RKO (cell line): ENCODE data around the gene ATCAY.
A peak's percentile ranks its signal among the peaks of the same experiment; 100 is the strongest.
"Not testable (repeated sequence)": the region's sequence is repeated elsewhere in the genome, so short reads cannot be mapped to it uniquely, and the experiment has no call there.

Experiments used
- DNase-seq: peaks from one replicate; pipeline ENCODE4 v3.0.0-alpha.2; 2016; ENCODE audit warnings: low spot score

Gene ATCAY

GRCh38 chr19:3949997-3950859 lies 69.7 kb downstream of the ATCAY start:
- no peak for DNase-seq

GRCh38 chr19:3950871-3951861 lies 70.7 kb downstream of the ATCAY start:
- no peak for DNase-seq

GRCh38 chr19:3952755-3953276 lies 72.3 kb downstream of the ATCAY start:
- not testable (repeated sequence) for DNase-seq

- no peak for DNase-seq
Measured at GRCh38 chr19:3954107-3954506, 73.6 kb downstream of the ATCAY start.

GRCh38 chr19:3955276-3955675 lies 74.8 kb downstream of the ATCAY start:
- DNase-seq: not testable (repeated sequence)

- DNase-seq: no peak
Measured at GRCh38 chr19:3955688-3956087, 75.2 kb downstream of the ATCAY start.

- no peak for DNase-seq
Measured at GRCh38 chr19:3958836-3959765, 78.6 kb downstream of the ATCAY start.

- DNase-seq: no peak
Measured at GRCh38 chr19:3959766-3960131, 79.3 kb downstream of the ATCAY start.

- DNase-seq: no peak
Measured at GRCh38 chr19:3961007-3961406, 80.5 kb downstream of the ATCAY start.

GRCh38 chr19:3963458-3964255 lies 83.2 kb downstream of the ATCAY start:
- no peak for DNase-seq

- DNase-seq: no peak
Measured at GRCh38 chr19:3964256-3965194, 84.0 kb downstream of the ATCAY start.

GRCh38 chr19:3966051-3967017 lies 85.8 kb downstream of the ATCAY start:
- DNase-seq: no peak

- DNase-seq: not testable (repeated sequence)
Measured at GRCh38 chr19:3967983-3968382, 87.5 kb downstream of the ATCAY start.

- peak; percentile 99 for DNase-seq
Measured at GRCh38 chr19:3968556-3969434, 88.3 kb downstream of the ATCAY start.

GRCh38 chr19:3969435-3970312 lies 89.2 kb downstream of the ATCAY start:
- peak; percentile 88 for DNase-seq

GRCh38 chr19:3970313-3970807 lies 89.9 kb downstream of the ATCAY start:
- no peak for DNase-seq
